HG03378 (cell line): ENCODE data around the gene FAM53B.
"Not testable (repeated sequence)": the region's sequence is repeated elsewhere in the genome, so short reads cannot be mapped to it uniquely, and the experiment has no call there.

Experiments used
- ATAC-seq: cut with Tn5 transposase; IDR thresholded peaks from one replicate; pipeline ENCODE4 v1.9.1; 2021; ENCODE audit warnings: mild to moderate bottlenecking, moderate library complexity; ENCODE audit not compliant: unreplicated experiment

FAM53B gene

GRCh38 chr10:124590216-124591122, 153.7 kb downstream of the FAM53B start:
- no peak for ATAC-seq

GRCh38 chr10:124589491-124590041, 154.6 kb downstream of the FAM53B start:
- ATAC-seq = no peak

- ATAC-seq = no peak
Measured at GRCh38 chr10:124588736-124589490, 155.3 kb downstream of the FAM53B start.

- not testable (repeated sequence) for ATAC-seq
Measured at GRCh38 chr10:124588341-124588735, 155.8 kb downstream of the FAM53B start.

GRCh38 chr10:124587811-124588211, 156.4 kb downstream of the FAM53B start:
- no peak for ATAC-seq

- no peak for ATAC-seq
Measured at GRCh38 chr10:124586142-124586541, 158.0 kb downstream of the FAM53B start.

- no peak for ATAC-seq
Measured at GRCh38 chr10:124579011-124579399, 165.2 kb downstream of the FAM53B start.

GRCh38 chr10:124578231-124579010, 165.8 kb downstream of the FAM53B start:
- ATAC-seq = no peak

GRCh38 chr10:124577651-124578050, 166.5 kb downstream of the FAM53B start:
- no peak for ATAC-seq

- ATAC-seq = no peak
Measured at GRCh38 chr10:124576526-124577420, 167.4 kb downstream of the FAM53B start.

GRCh38 chr10:124575107-124576035, 168.8 kb downstream of the FAM53B start:
- ATAC-seq = no peak

- no peak for ATAC-seq
Measured at GRCh38 chr10:124574456-124575070, 169.6 kb downstream of the FAM53B start.

- no peak for ATAC-seq
Measured at GRCh38 chr10:124573726-124574455, 170.3 kb downstream of the FAM53B start.

- ATAC-seq = no peak
Measured at GRCh38 chr10:124572751-124573150, 171.4 kb downstream of the FAM53B start.

- ATAC-seq = no peak
Measured at GRCh38 chr10:124570646-124571045, 173.5 kb downstream of the FAM53B start.

- no peak for ATAC-seq
Measured at GRCh38 chr10:124569623-124570470, 174.3 kb downstream of the FAM53B start.
